T-cell (primary cell): ENCODE results near the gene TTC23. TPM values are rescaled to one million over a fixed set of nuclear protein-coding genes. Genes with fewer than 3 reads are reported as not detected.

ENCODE experiments used
- ATAC-seq, 4 experiments: fragments of 200-7000 bp in 3 of 4; fragments of 150-1000 bp in 1 of 4; cut with Tn5 transposase; replicated peaks in 1 of 4; 1 replicate in 3 of 4; 2 replicates in 1 of 4; pipeline ENCODE4 v1.10.0; 2021; ENCODE audit warnings: moderate library complexity in 3 of 4, mild to moderate bottlenecking in 2 of 4, moderate number of reproducible peaks in 1 of 4
- CTCF ChIA-PET, 2 donors: fragments of 300-600 bp; sonication (Branson Sonifier 250); formaldehyde crosslinking; loops; one replicate each; lab custom pipeline; 2022; ENCODE audit warnings: antibody characterized with exemption in 2 of 2; lab: Charles Lee
- POLR2A ChIA-PET, 2 donors: fragments of 300-600 bp; sonication (Branson Sonifier 250); formaldehyde crosslinking; loops; one replicate each; lab custom pipeline; 2022; ENCODE audit warnings: antibody characterized with exemption in 2 of 2; lab: Charles Lee
- DNase-seq, 35 experiments: peaks; one replicate each; pipeline versions ENCODE4 v3.0.0 to v3.0.0-alpha.2; 2013 to 2023
- H3K27ac ChIP-seq: one replicate; pipeline ENCODE4 v1.5.1; 2013; ENCODE audit warnings: low read length
- H3K27me3 ChIP-seq, 2 experiments: replicated peaks in 1 of 2; 1 replicate in 1 of 2; 2 replicates in 1 of 2; pipeline versions ENCODE4 v1.6.1 to v1.7.0; 2013; ENCODE audit warnings: low read length in 1 of 2, mixed read lengths in 1 of 2; ENCODE audit not compliant: control insufficient read depth in 2 of 2, insufficient read depth in 2 of 2; ENCODE audit errors: extremely low read depth in 1 of 2
- H3K36me3 ChIP-seq, 2 donors: 1 replicate in 1 of 2; 2 replicates in 1 of 2; pipeline versions ENCODE4 v1.6.1 to v1.7.0; 2013; ENCODE audit warnings: low read length in 1 of 2; ENCODE audit not compliant: control insufficient read depth in 2 of 2, insufficient read depth in 1 of 2; ENCODE audit errors: extremely low read depth in 1 of 2
- H3K4me1 ChIP-seq, 2 experiments: 1 replicate in 1 of 2; 2 replicates in 1 of 2; pipeline versions ENCODE4 v1.6.1 to v1.7.0; 2013; ENCODE audit warnings: low read length in 2 of 2, mixed read lengths in 1 of 2; ENCODE audit not compliant: insufficient read depth in 2 of 2, control insufficient read depth in 1 of 2; ENCODE audit errors: extremely low read depth in 1 of 2
- H3K4me3 ChIP-seq, 2 donors: 1 replicate in 1 of 2; 2 replicates in 1 of 2; pipeline versions ENCODE4 v1.5.1 to v1.7.0; 2013; ENCODE audit warnings: mild to moderate bottlenecking in 2 of 2, low read length in 1 of 2, moderate library complexity in 1 of 2; ENCODE audit not compliant: control insufficient read depth in 1 of 2; ENCODE audit errors: extremely low read depth in 1 of 2
- H3K9me3 ChIP-seq: 2 replicates; pipeline ENCODE4 v1.7.0; 2013
- H3K27ac Mint-ChIP-seq, 2 donors: one replicate each; pipeline ENCODE4 v1.8.0; 2020 to 2021; ENCODE audit warnings: mild to moderate bottlenecking in 2 of 2, mixed read lengths in 2 of 2
- H3K27me3 Mint-ChIP-seq, 2 donors: one replicate each; pipeline ENCODE4 v1.8.0; 2021 to 2022; ENCODE audit warnings: mixed read lengths in 2 of 2
- H3K36me3 Mint-ChIP-seq: one replicate; pipeline ENCODE4 v1.8.0; 2021; ENCODE audit warnings: mixed read lengths
- H3K4me1 Mint-ChIP-seq, 3 donors: one replicate each; pipeline ENCODE4 v1.8.0; 2020 to 2022; ENCODE audit warnings: mixed read lengths in 3 of 3, mild to moderate bottlenecking in 1 of 3
- H3K4me3 Mint-ChIP-seq, 3 donors: one replicate each; pipeline ENCODE4 v1.8.0; 2020 to 2022; ENCODE audit warnings: mild to moderate bottlenecking in 3 of 3, mixed read lengths in 3 of 3, moderate library complexity in 3 of 3
- H3K9me3 Mint-ChIP-seq, 3 donors: one replicate each; pipeline ENCODE4 v1.8.0; 2020 to 2022; ENCODE audit warnings: mixed read lengths in 3 of 3
- WGBS: methylation state at CpG from one replicate; pipeline ENCODE4 v1.1.5; 2013; ENCODE audit warnings: missing lambda C conversion rate; ENCODE audit not compliant: insufficient coverage; 5-methylcytosine and 5-hydroxymethylcytosine counted together
- total RNA-seq, 35 experiments: library from RNA in 6 of 35; stranded (reverse) in 6 of 35; fragments of 120-200 nt in 1 of 35; gene quantifications; one replicate each; pipeline versions ENCODE4 v1.2.1 to v1.2.4 and lab custom pipeline; 2013 to 2026

The TTC23 gene
- total RNA-seq, 5 donors from 2014 or later (not counting 1 experiment from before 2014, with no cell fraction given) = 0.18 to 2.2 (median 1.3) TPM; not detected in 2

DNA sequence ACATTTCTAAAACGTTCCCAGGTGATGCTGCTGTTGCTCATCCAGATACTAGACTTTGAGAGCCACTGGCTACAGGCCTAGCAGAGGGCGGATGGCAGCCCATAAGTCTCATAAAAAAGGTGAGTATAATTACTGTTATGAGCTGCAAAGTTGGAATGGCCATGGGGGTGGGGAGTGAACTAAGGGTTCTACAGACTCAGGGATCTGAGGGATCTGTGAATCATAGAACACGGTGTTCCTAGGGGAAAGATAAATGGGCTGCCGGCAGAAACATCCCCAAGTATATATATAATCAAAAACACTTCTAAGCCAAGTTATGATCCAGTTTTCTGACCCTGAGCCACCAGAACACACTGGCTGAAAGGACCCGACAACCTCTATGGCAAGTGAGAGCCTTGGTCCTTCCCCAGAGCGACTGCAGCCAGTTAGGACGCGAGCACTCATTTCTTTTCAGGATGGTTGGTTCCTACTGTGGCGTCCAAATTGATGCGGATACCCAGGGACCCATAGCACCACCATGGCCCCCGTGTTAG lies 152.4 kb downstream of the TTC23 start:
- Histone ChIP-seq H3K4me1 (peaks cover 0 to 7% of the 10 kb centered on the region in 2 experiments), H3K27me3 (peaks cover 0 to 48% of the 10 kb centered on the region in 2 experiments), H3K36me3 (no peaks in the 10 kb centered on the region), H3K4me3 (no peak overlapping the region), H3K27ac (no peak overlapping the region), H3K9me3 (no peaks in the 10 kb centered on the region)
- ATAC-seq (no peak), DNase-seq (no peak)
- Mint-ChIP-seq H3K4me1 (peaks cover 0 to 5% (median 4%) of the 10 kb centered on the region in 3 donors), H3K4me3 (no peak overlapping the region), H3K36me3 (no peaks in the 10 kb centered on the region), H3K27me3 (peaks cover 26 to 36% of the 10 kb centered on the region in 2 donors), H3K27ac (no peak overlapping the region), H3K9me3 (no peaks in the 10 kb centered on the region)
- ChIA-PET POLR2A (no interaction called here), CTCF (no interaction called here)
- WGBS = 85% methylated on average over 6 of the region's 11 CpGs

DNA sequence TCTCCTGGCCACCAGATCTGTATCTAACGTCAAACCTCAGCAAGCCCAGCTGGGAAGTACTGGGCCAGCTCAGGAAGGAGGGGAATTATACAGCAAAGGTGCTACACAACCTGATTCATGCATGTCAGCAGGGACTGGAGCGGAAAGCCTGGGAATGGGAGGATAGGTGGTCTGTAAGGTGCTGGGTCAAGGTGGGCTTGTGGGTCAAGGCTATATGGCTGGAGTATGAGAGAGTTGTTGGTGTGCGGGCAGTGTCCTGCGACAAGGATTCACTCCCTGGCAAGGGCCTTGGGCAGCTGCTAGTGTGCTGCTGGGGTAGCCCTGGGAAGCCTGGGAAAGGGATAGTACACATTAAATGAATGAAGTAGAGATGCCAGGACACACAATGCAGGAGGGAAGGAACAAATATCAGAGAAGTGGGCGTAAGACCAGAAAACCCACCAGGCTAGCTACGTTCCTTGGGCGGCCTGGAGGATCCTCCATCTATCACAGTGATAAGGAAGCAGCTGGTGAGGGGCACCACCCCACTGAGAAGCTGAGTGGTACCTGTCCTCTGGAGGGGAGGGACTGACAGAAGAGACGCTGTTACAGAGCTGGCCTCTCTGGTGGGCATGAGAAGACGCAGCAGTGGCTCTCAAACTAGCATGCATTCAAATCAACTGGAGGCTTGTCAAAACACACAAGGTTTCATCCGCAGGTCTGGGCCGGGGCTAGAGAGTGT lies 153.0 kb downstream of the TTC23 start:
- Mint-ChIP-seq H3K27me3 (peaks cover 21 to 30% of the 10 kb centered on the region in 2 donors), H3K4me1 (peaks cover 0 to 5% (median 4%) of the 10 kb centered on the region in 3 donors), H3K27ac (peak overlapping the region in 1 of 2 donors; percentile 68), H3K9me3 (no peaks in the 10 kb centered on the region), H3K36me3 (no peaks in the 10 kb centered on the region), H3K4me3 (no peak overlapping the region)
- 81% methylated on average over 9 of the region's 11 CpGs for WGBS
- CTCF ChIA-PET = no interaction called here
- Histone ChIP-seq H3K27ac (no peak overlapping the region), H3K36me3 (no peaks in the 10 kb centered on the region), H3K9me3 (no peaks in the 10 kb centered on the region), H3K27me3 (peaks cover 0 to 45% of the 10 kb centered on the region in 2 experiments), H3K4me1 (peaks cover 0 to 7% of the 10 kb centered on the region in 2 experiments), H3K4me3 (no peak overlapping the region)
- POLR2A ChIA-PET = no interaction called here
- DNase-seq (no peak), ATAC-seq (no peak)

DNA sequence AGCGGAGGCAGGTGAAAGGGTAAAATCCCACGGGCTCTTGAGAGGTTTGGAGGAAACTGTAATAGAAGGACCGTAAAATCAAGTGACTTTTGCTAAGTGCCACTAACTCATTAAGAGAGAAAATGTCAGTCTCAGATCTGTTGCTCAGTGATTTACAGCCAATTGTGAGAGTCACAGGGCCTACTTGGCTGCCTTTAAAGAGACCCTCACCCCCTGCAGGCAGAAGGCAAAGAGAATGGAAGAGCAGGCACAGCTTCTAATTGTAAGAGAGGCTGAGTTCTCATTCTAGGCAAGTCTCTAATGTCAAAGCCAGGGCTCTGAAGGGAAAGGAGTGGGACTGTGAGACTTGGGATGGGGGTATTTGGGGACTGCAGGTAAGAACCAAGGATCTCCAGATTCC lies 153.8 kb downstream of the TTC23 start:
- POLR2A ChIA-PET = no interaction called here
- H3K4me1 Mint-ChIP-seq = peaks cover 0 to 4% (median 3%) of the 10 kb centered on the region in 3 donors
- no peak overlapping the region for H3K4me3 Mint-ChIP-seq
- peaks cover 0 to 44% of the 10 kb centered on the region in 2 experiments for H3K27me3 ChIP-seq
- ATAC-seq (no peak), DNase-seq (no peak)
- H3K27ac Mint-ChIP-seq = no peak overlapping the region
- H3K27ac ChIP-seq = no peak overlapping the region
- no peaks in the 10 kb centered on the region for H3K36me3 ChIP-seq
- no peak overlapping the region for H3K4me3 ChIP-seq
- H3K36me3 Mint-ChIP-seq = no peaks in the 10 kb centered on the region
- WGBS = 91% methylated on average over 3 of the region's 3 CpGs
- peaks cover 20 to 28% of the 10 kb centered on the region in 2 donors for H3K27me3 Mint-ChIP-seq
- CTCF ChIA-PET = no interaction called here
- no peaks in the 10 kb centered on the region for H3K9me3 Mint-ChIP-seq
- H3K9me3 ChIP-seq = no peaks in the 10 kb centered on the region
- H3K4me1 ChIP-seq = peaks cover 0 to 6% of the 10 kb centered on the region in 2 experiments

DNA sequence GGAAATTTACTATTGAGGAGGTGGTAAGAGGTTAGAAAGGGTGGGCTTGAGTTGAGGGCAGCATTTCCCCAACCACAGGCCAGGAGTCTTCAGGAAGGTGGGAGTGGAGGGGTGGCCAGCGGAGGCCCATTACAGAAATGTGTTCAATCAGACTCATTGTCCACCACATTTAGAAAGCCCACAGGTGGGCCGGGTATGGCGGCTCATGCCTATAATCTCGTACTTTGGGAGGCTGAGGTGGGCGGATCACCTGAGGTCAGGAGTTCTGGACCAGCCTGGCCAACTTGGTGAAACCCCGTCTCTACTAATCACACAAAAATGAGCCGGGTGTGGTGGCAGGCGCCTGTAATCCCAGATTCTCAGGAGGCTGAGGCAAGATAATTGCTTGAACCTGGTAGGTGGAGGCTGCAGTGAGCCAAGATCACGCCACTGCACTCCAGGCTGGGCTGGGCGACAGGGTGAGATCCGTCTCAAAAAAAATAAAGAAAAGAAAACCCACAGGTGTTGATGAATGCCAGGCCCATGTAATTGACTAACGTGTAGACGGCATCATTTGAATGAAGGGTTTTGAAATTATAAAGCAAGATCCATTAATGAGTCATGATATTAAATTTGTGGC lies 156.7 kb downstream of the TTC23 start:
- Histone ChIP-seq H3K27me3 (peaks cover 0 to 20% of the 10 kb centered on the region in 2 experiments), H3K27ac (no peak overlapping the region), H3K4me1 (no peaks in the 10 kb centered on the region), H3K36me3 (no peaks in the 10 kb centered on the region), H3K4me3 (no peak overlapping the region), H3K9me3 (no peaks in the 10 kb centered on the region)
- peaks cover 6 to 14% of the 10 kb centered on the region in 2 donors for H3K27me3 Mint-ChIP-seq
- no peaks in the 10 kb centered on the region for H3K9me3 Mint-ChIP-seq
- ChIA-PET CTCF (no interaction called here), POLR2A (interaction anchor here in 1 of 2 donors (0.6 kb wide), 1 partner anchor 91 kb away, joined by 4 read pairs; no protein-coding TSS in a partner anchor)
- WGBS = 50% methylated on average over 4 of the region's 13 CpGs
- H3K36me3 Mint-ChIP-seq = no peaks in the 10 kb centered on the region
- H3K4me1 Mint-ChIP-seq = peaks cover 0 to 5% (median 3%) of the 10 kb centered on the region in 3 donors
- no peak for DNase-seq
- ATAC-seq = no peak
- H3K4me3 Mint-ChIP-seq = no peak overlapping the region
- no peak overlapping the region for H3K27ac Mint-ChIP-seq

DNA sequence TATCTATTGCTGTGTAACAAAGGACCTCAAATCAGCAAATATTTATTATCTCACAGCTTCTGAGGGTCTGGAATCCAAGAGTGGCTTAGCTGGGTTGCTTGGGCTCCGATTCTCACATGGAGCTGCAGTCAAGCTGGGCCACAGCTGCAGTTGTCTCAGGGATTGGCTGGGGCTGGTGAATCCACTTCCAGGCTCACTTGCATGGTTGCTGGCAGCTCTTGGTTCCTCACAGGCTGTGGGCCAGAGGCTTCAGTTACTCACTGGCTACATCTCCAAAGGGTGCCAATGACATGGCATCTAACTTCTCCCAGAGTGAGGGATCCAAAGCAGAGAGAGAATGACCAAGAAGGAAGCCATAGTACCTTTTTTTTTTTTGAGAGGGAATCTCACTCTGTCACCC lies 158.4 kb downstream of the TTC23 start:
- ChIA-PET CTCF (interaction anchor here in 1 of 2 donors (0.6 kb wide), 1 partner anchor 724 kb away, joined by 6 read pairs; no protein-coding TSS in a partner anchor), POLR2A (no interaction called here)
- H3K27ac Mint-ChIP-seq = no peak overlapping the region
- H3K4me3 ChIP-seq = no peak overlapping the region
- WGBS = 92% methylated on average over 1 of the region's 1 CpG
- no peaks in the 10 kb centered on the region for H3K36me3 ChIP-seq
- no peak overlapping the region for H3K4me3 Mint-ChIP-seq
- H3K27me3 ChIP-seq = peaks cover 0 to 4% of the 10 kb centered on the region in 2 experiments
- H3K9me3 ChIP-seq = no peaks in the 10 kb centered on the region
- H3K36me3 Mint-ChIP-seq = no peaks in the 10 kb centered on the region
- no peak for DNase-seq
- no peaks in the 10 kb centered on the region for H3K9me3 Mint-ChIP-seq
- no peak overlapping the region for H3K27ac ChIP-seq
- no peaks in the 10 kb centered on the region for H3K4me1 ChIP-seq
- ATAC-seq = no peak
- peaks cover 0 to 5% (median 3%) of the 10 kb centered on the region in 3 donors for H3K4me1 Mint-ChIP-seq
- peaks cover 2 to 6% of the 10 kb centered on the region in 2 donors for H3K27me3 Mint-ChIP-seq

DNA sequence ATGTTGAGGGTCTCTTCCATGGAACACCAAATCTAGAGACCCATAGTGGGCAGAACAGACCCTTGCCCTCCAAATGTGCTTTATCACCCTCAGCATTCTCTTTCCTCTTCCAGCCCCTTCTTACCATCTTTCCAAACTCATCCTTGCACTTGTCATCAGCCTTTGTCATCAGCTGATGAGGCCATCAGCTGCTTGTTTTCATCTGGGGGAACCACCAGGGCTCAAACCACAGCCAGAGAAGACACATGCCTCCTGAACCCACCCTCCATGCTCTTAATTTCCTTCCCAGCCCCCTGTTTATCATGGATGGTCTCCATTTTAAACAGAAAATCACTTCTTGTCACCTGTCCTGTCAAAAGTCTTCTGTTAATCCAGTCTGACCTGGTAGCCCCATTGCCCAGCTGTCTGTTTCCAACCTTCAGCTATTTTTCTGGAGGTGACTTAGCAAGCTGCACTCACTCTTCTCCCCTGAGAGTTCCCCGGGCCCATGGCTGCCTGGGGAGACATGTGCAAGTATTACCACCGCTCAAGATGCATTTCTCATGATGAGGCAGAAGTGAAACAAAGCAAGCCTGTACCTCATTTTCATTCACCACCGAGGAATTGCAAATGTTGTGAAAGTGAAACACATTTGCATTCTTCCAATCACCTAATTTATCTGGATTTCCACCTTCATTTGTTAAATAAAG lies 159.2 kb downstream of the TTC23 start:
- H3K36me3 Mint-ChIP-seq = no peaks in the 10 kb centered on the region
- CTCF ChIA-PET = interaction anchor here (0.6 to 1.1 kb wide), 2 partner anchors 14 to 723 kb away, joined by 3 to 6 read pairs; no protein-coding TSS in a partner anchor
- Histone ChIP-seq H3K4me1 (no peaks in the 10 kb centered on the region), H3K4me3 (no peak overlapping the region), H3K27me3 (no peaks in the 10 kb centered on the region), H3K36me3 (no peaks in the 10 kb centered on the region), H3K27ac (no peak overlapping the region), H3K9me3 (no peaks in the 10 kb centered on the region)
- 20% methylated on average over 1 of the region's 3 CpGs for WGBS
- no peak overlapping the region for H3K27ac Mint-ChIP-seq
- H3K9me3 Mint-ChIP-seq = no peaks in the 10 kb centered on the region
- POLR2A ChIA-PET = no interaction called here
- H3K27me3 Mint-ChIP-seq = peaks cover 0 to 3% of the 10 kb centered on the region in 2 donors
- ATAC-seq (no peak), DNase-seq (no peak)
- H3K4me1 Mint-ChIP-seq = peaks cover 0 to 5% (median 3%) of the 10 kb centered on the region in 3 donors
- no peak overlapping the region for H3K4me3 Mint-ChIP-seq
